HG02938 (cell line): Measurements from ENCODE around the gene CSF3R.
A peak's percentile ranks its signal among the peaks of the same experiment; 100 is the strongest.

Experiments used
- ATAC-seq: cut with Tn5 transposase; IDR thresholded peaks from one replicate; pipeline ENCODE4 v1.9.1; 2021; ENCODE audit warnings: mild to moderate bottlenecking, moderate library complexity; ENCODE audit not compliant: unreplicated experiment

Gene CSF3R

DNA sequence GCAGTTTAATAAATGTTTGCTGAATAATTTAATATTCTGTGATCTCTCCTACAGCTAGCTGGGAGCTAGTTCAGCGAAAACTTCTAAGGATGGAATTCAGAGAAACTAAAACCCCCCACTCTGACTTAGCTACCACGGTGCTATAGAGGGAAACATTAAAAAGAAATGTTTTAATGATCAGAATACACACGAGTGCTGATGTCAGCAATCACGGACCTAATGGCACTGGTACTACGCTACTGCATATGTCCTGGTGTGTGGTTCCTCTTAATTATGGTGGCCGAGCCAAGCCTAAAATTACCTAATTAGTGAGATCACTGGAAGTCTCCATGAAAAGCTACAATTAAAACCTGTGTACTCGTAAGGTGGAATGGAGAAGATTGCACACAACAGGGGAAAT is 61.1 kb downstream of the CSF3R start:
- no peak for ATAC-seq

GRCh38 chr1:36420836-36421317 is 61.8 kb downstream of the CSF3R start:
- ATAC-seq = peak; percentile 59

GRCh38 chr1:36420409-36420808 is 62.3 kb downstream of the CSF3R start:
- no peak for ATAC-seq

DNA sequence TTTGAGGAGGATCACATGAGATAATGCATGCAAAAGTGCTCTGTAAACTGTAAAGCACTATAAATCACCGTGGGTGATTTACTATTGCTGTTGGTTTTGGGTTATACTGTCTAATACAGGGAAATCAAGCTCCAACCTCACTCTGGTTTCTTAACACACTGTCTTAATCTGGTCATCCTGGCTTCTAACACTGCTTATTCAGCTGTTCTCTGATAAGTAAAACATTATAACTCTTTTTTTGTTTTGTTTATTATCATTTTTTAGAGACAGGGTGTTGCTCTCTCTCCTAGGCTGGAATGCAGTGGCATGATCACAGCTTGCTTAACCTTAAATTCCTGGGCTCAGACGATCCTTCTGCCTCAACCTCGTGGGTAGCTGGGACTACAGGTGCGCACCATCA is 63.1 kb downstream of the CSF3R start:
- ATAC-seq = no peak

GRCh38 chr1:36419140-36419539 is 63.6 kb downstream of the CSF3R start:
- no peak for ATAC-seq

GRCh38 chr1:36417931-36418330 is 64.8 kb downstream of the CSF3R start:
- no peak for ATAC-seq
